ENCODE measurements around the gene EIF4A3. TPM values are rescaled to one million over a fixed set of nuclear protein-coding genes. Genes with fewer than 3 reads are reported as not detected.

The EIF4A3 gene
- total RNA-seq, 4 donors from 2014 or later, result 27.4 to 32.8 (median 30.0) TPM

DNA sequence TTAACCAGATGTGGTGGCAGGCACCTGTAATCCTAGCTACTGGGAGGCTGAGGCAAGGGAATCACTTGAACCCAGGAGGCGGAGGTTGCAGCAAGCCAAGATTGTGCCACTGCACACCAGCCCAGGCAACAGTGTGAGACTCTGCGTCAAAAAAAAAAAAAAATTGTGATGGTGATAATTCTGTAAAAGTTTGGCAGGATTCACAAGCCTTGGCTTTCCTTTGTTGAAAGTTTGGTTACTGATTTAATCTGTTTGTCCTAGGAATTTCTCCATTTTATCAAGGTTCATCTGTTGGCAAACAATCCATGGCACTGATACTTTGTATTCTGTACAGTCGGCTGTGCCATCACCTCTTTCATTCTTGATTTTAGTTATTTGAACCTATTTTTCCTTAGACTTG lies 15.9 kb downstream of the EIF4A3 start:
- TF ChIP-seq POLR2A (IDR thresholded peaks at IDR 0.05), result no peak
- no peak for TF ChIP-seq CTCF (IDR thresholded peaks at IDR 0.05 in 4 of 5, conservative IDR thresholded peaks at IDR 0.05 in 1 of 5)
- no peaks in the 10 kb centered on the region for H3K27me3 ChIP-seq
- H3K9me3 ChIP-seq, result no peaks in the 10 kb centered on the region
- no peak overlapping the region for H3K27ac ChIP-seq
- intact Hi-C loops (cut with DNase I; ENCODE audit: low total_unique reads), result no loop called here
- in situ Hi-C loops (cut with MboI; ENCODE audit: low sequenced_read_pairs in 4 of 4), result no loop called here
- no peak overlapping the region for H3K4me3 ChIP-seq
- H3K4me1 ChIP-seq, result no peaks in the 10 kb centered on the region
- ATAC-seq (no peak), DNase-seq (no peak)
- peaks cover 2 to 34% of the 10 kb centered on the region in 2 donors for H3K36me3 ChIP-seq

DNA sequence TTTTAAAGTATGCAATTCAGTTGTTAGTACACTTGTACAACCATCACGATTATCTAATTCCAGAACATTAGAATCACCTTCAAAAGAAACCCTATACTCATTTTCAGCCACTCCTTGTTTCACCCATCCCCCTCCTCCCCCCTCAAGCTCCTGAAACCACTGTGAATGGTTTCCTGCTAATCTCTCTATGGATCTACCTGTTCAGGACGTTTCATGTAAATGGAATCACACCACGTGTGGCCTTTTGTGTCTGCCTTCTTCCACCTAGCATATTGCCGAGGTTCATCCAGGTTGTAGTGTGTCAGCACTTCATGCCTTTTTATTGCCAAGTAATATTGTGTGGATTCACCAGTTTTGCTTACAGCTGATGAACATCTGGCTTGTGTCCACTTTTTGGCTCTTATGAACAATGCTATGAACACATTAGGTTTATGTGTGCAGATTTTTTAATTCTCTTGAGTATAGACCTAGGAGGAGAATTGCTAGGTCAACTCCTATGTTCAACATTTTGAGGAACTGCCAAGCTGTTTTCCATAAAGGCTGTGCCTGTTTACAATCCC lies 17.8 kb downstream of the EIF4A3 start:
- intact Hi-C loops (cut with DNase I; ENCODE audit: low total_unique reads), result no loop called here
- DNase-seq, result no peak

GRCh38 chr17:80126449-80126715 lies 20.5 kb downstream of the EIF4A3 start:
- Histone ChIP-seq H3K27me3 (no peaks in the 10 kb centered on the region), H3K27ac (no peak overlapping the region), H3K36me3 (no peaks in the 10 kb centered on the region), H3K4me1 (no peaks in the 10 kb centered on the region), H3K4me3 (no peak overlapping the region), H3K9me3 (no peaks in the 10 kb centered on the region)
- ATAC-seq (no peak), DNase-seq (no peak)
- in situ Hi-C loops (cut with MboI; ENCODE audit: low sequenced_read_pairs in 4 of 4) (no loop called here), intact Hi-C loops (cut with DNase I; ENCODE audit: low total_unique reads) (no loop called here)
- TF ChIP-seq CTCF (IDR thresholded peaks at IDR 0.05 in 4 of 5, conservative IDR thresholded peaks at IDR 0.05 in 1 of 5), result no peak
- no peak for TF ChIP-seq POLR2A (IDR thresholded peaks at IDR 0.05)

More for the DNA sequence above, 17.8 kb downstream of the EIF4A3 start:
- Histone ChIP-seq H3K27ac (no peak overlapping the region), H3K36me3 (peaks cover 0 to 15% of the 10 kb centered on the region in 2 donors), H3K4me1 (no peaks in the 10 kb centered on the region), H3K27me3 (no peaks in the 10 kb centered on the region), H3K9me3 (no peaks in the 10 kb centered on the region), H3K4me3 (no peak overlapping the region)
- ATAC-seq, result no peak
- in situ Hi-C loops (cut with MboI; ENCODE audit: low sequenced_read_pairs in 4 of 4), result no loop called here
- no peak for TF ChIP-seq POLR2A (IDR thresholded peaks at IDR 0.05)
- no peak for TF ChIP-seq CTCF (IDR thresholded peaks at IDR 0.05 in 4 of 5, conservative IDR thresholded peaks at IDR 0.05 in 1 of 5)

GRCh38 chr17:80125656-80126448 lies 21.1 kb downstream of the EIF4A3 start:
- ATAC-seq (no peak), DNase-seq (no peak)
- H3K9me3 ChIP-seq, result no peaks in the 10 kb centered on the region
- no peak overlapping the region for H3K27ac ChIP-seq
- no peaks in the 10 kb centered on the region for H3K4me1 ChIP-seq
- intact Hi-C loops (cut with DNase I; ENCODE audit: low total_unique reads) (no loop called here), in situ Hi-C loops (cut with MboI; ENCODE audit: low sequenced_read_pairs in 4 of 4) (no loop called here)
- no peak overlapping the region for H3K4me3 ChIP-seq
- no peaks in the 10 kb centered on the region for H3K36me3 ChIP-seq
- no peak for TF ChIP-seq POLR2A (IDR thresholded peaks at IDR 0.05)
- no peak for TF ChIP-seq CTCF (IDR thresholded peaks at IDR 0.05 in 4 of 5, conservative IDR thresholded peaks at IDR 0.05 in 1 of 5)
- no peaks in the 10 kb centered on the region for H3K27me3 ChIP-seq
